Mucosa of rectum (tissue), 2 donors: Measurements from ENCODE around the gene INAVA.

Experiments used
- H3K27ac ChIP-seq, 2 donors: one replicate each; pipeline ENCODE4 v1.7.0; 2013; ENCODE audit warnings: inconsistent platforms in 2 of 2, low read depth in 2 of 2, low read length in 2 of 2
- H3K27me3 ChIP-seq, 2 donors: one replicate each; pipeline ENCODE4 v1.7.0; 2013; ENCODE audit warnings: low read length in 2 of 2; ENCODE audit not compliant: control insufficient read depth in 2 of 2, insufficient read depth in 2 of 2
- H3K36me3 ChIP-seq, 2 donors: one replicate each; pipeline ENCODE4 v1.7.0; 2013; ENCODE audit warnings: low read length in 2 of 2; ENCODE audit not compliant: control insufficient read depth in 2 of 2, insufficient read depth in 2 of 2
- H3K4me1 ChIP-seq, 2 donors: one replicate each; pipeline ENCODE4 v1.7.0; 2013; ENCODE audit warnings: low read length in 2 of 2, mild to moderate bottlenecking in 1 of 2; ENCODE audit not compliant: control insufficient read depth in 2 of 2, insufficient read depth in 2 of 2
- H3K4me3 ChIP-seq, 2 donors: one replicate each; pipeline ENCODE4 v1.7.0; 2013; ENCODE audit warnings: low read length in 2 of 2
- H3K9ac ChIP-seq, 2 donors: one replicate each; pipeline ENCODE4 v1.7.0; 2013; ENCODE audit warnings: low read length in 2 of 2, low read depth in 1 of 2, mild to moderate bottlenecking in 1 of 2
- H3K9me3 ChIP-seq, 2 donors: one replicate each; pipeline ENCODE4 v1.7.0; 2013; ENCODE audit warnings: low read length in 2 of 2; ENCODE audit not compliant: control insufficient read depth in 2 of 2
- donor health status: healthy.
- donor health status: Normal muscosa, but diverticular disease.

The INAVA gene

GRCh38 chr1:200896531-200897196, 2.0 kb downstream of the INAVA start:
- peak overlapping the region; percentile 96 for H3K27ac ChIP-seq

GRCh38 chr1:200897259-200897658, 2.6 kb downstream of the INAVA start:
- H3K27me3 ChIP-seq = no peaks in the 10 kb centered on the region
- peak overlapping the region; percentile 63 to 78 for H3K9ac ChIP-seq
- H3K4me3 ChIP-seq = peak overlapping the region; percentile 76 to 88
- peaks cover 36 to 45% of the 10 kb centered on the region in 2 donors for H3K36me3 ChIP-seq
- H3K4me1 ChIP-seq = peaks cover 51 to 73% of the 10 kb centered on the region in 2 donors
- H3K9me3 ChIP-seq = no peaks in the 10 kb centered on the region
- H3K27ac ChIP-seq = peak overlapping the region; percentile 96

More at GRCh38 chr1:200896531-200897196, 2.0 kb downstream of the INAVA start:
- Histone ChIP-seq H3K9ac (peak overlapping the region; percentile 63 to 94), H3K4me3 (peak overlapping the region; percentile 88), H3K4me1 (peaks cover 51 to 71% of the 10 kb centered on the region in 2 donors), H3K27me3 (no peaks in the 10 kb centered on the region), H3K36me3 (peaks cover 31 to 39% of the 10 kb centered on the region in 2 donors), H3K9me3 (no peaks in the 10 kb centered on the region)

- Histone ChIP-seq H3K9ac (no peak overlapping the region), H3K27me3 (no peaks in the 10 kb centered on the region), H3K4me1 (peaks cover 39 to 56% of the 10 kb centered on the region in 2 donors), H3K4me3 (no peak overlapping the region), H3K9me3 (no peaks in the 10 kb centered on the region), H3K27ac (no peak overlapping the region), H3K36me3 (peaks cover 43 to 49% of the 10 kb centered on the region in 2 donors)
These were observed 4.3 kb downstream of the INAVA start for GRCh38 chr1:200899015-200899386.

DNA sequence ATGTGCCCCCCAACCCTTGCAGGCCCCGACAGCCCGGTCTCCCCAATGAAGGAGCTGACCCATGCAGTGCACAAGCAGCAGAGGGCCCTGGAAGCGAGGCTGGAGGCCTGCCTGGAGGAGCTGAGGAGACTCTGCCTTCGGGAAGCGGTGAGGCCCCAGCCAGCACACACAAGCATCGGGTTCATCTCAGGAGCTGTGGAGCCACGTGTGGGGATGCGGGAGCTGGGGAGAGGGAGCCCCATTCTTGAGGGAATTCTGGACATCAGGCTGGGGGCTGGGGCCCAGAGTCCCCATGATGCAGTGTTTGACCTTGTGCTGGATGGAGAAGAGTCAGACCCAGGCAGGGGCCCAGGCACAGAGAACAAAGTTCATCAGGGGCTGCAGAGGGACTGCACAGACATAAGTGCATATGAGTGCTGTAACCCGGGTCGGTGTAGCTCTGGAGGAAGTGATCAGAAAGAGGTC, 4.8 kb downstream of the INAVA start:
- H3K9ac ChIP-seq = no peak overlapping the region
- H3K27me3 ChIP-seq = no peaks in the 10 kb centered on the region

GRCh38 chr1:200899954-200900867, 5.5 kb downstream of the INAVA start:
- H3K27me3 ChIP-seq = no peaks in the 10 kb centered on the region
- H3K27ac ChIP-seq = peak overlapping the region in 1 of 2 donors; percentile 9
- no peaks in the 10 kb centered on the region for H3K9me3 ChIP-seq
- no peak overlapping the region for H3K4me3 ChIP-seq
- H3K4me1 ChIP-seq = peaks cover 37 to 60% of the 10 kb centered on the region in 2 donors
- H3K36me3 ChIP-seq = peaks cover 43 to 49% of the 10 kb centered on the region in 2 donors
- H3K9ac ChIP-seq = no peak overlapping the region

More for the DNA sequence above, 4.8 kb downstream of the INAVA start:
- peaks cover 35 to 53% of the 10 kb centered on the region in 2 donors for H3K4me1 ChIP-seq
- H3K27ac ChIP-seq = peak overlapping the region in 1 of 2 donors; percentile 9
- no peak overlapping the region for H3K4me3 ChIP-seq
- H3K36me3 ChIP-seq = peaks cover 43 to 49% of the 10 kb centered on the region in 2 donors
- H3K9me3 ChIP-seq = no peaks in the 10 kb centered on the region

DNA sequence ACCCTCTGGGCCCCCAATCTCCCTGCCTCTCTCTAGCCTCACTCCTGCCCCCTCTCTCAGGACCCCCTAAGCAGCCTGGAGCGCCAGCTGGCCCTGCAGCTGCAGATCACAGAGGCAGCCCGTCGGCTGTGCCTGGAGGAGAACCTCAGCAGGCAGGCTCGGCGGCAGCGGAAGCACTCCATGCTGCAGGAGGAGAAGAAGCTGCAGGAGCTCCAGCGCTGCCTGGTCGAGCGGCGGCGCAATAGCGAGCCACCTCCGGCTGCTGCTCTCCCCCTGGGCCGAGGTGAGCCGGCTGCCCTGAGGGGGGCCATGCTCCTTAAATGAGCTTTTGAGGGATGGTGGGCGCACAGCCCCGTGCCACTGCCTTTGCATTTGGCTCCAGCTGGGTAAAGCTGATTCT, 6.2 kb downstream of the INAVA start:
- peaks cover 43 to 49% of the 10 kb centered on the region in 2 donors for H3K36me3 ChIP-seq
- no peak overlapping the region for H3K4me3 ChIP-seq
- peaks cover 43 to 65% of the 10 kb centered on the region in 2 donors for H3K4me1 ChIP-seq
- no peaks in the 10 kb centered on the region for H3K9me3 ChIP-seq
- H3K9ac ChIP-seq = no peak overlapping the region
- H3K27me3 ChIP-seq = no peaks in the 10 kb centered on the region
- H3K27ac ChIP-seq = no peak overlapping the region

DNA sequence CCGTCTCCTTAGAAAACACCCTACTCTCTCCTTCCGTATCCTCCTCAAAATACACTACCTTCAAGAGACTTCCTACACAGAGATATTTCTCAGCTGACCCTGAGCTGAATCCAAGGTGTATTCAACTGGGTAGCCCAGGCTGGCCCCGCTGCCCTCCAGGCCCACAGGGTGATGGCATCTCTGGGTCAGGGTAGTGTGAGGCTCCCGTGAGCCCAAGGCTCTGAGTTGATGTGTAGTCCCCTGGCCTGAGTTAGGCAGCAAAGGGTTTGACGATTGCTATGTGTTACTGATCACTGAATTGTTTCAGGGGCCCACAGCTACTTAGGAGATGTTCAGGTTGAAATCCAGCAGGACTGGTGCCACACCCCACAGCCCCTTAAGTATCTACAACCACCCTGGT, 6.7 kb downstream of the INAVA start:
- Histone ChIP-seq H3K27me3 (no peaks in the 10 kb centered on the region), H3K4me1 (peaks cover 44 to 70% of the 10 kb centered on the region in 2 donors), H3K9me3 (no peaks in the 10 kb centered on the region), H3K27ac (peak overlapping the region; percentile 43 to 61), H3K9ac (no peak overlapping the region), H3K4me3 (no peak overlapping the region), H3K36me3 (peaks cover 43 to 49% of the 10 kb centered on the region in 2 donors)

DNA sequence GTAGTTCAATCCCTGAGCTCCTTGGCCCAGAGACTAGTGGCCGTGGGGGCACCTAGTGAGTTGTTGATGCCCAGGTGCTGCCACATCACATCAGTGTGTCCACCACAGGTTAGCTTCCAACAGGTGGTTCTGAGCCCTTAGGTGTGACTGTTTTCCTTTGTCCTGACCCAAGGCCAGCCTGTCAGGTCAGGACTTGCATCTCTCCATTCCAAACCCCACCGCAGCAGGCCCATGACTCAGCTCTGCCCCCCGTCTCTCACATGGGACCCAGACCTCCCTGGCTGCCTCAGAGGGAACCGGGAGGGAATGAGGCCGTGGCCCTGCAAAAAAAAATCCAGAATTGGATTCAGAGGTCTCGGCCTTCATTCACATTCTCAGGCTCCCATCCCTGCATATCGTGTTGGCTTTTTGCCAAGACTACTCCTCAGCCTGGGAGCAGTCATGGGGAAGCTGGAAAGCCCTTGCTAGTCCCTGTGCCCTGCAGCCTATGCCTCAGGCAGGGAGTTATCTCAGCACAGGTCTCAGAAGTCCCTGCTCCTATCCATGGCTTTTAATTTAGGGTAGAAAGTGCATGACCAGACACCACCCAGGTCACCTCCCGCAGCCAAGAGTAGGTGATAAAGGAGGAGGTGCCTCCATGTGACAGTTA, 7.2 kb downstream of the INAVA start:
- Histone ChIP-seq H3K4me1 (peaks cover 49 to 75% of the 10 kb centered on the region in 2 donors), H3K27ac (peak overlapping the region; percentile 43 to 61)

DNA sequence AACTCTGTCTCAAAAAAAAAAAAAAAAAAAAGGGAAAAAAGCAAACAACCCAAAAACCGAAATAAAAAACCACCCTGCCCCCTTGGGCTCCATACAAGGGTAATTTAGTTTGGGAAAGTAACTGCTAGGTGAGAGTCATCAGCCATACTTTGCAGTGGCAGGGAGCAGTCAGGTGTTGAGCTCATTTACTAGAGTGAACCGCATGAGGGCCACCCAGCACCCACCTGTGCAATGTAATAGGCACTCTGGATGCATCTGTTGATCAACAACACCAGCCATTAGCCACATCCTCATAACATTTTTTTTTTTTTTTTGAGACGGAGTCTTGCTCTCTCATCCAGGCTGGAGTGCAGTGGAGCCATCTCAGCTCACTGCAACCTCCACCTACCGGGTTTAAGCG, 9.1 kb downstream of the INAVA start:
- no peak overlapping the region for H3K4me3 ChIP-seq
- peaks cover 39 to 42% of the 10 kb centered on the region in 2 donors for H3K36me3 ChIP-seq
- H3K9ac ChIP-seq = no peak overlapping the region
- no peak overlapping the region for H3K27ac ChIP-seq
- H3K4me1 ChIP-seq = peaks cover 51 to 76% of the 10 kb centered on the region in 2 donors
- H3K9me3 ChIP-seq = no peaks in the 10 kb centered on the region
- H3K27me3 ChIP-seq = no peaks in the 10 kb centered on the region

More for the DNA sequence above, 7.2 kb downstream of the INAVA start:
- H3K27me3 ChIP-seq = no peaks in the 10 kb centered on the region
- H3K9me3 ChIP-seq = no peaks in the 10 kb centered on the region
- H3K36me3 ChIP-seq = peaks cover 43 to 53% of the 10 kb centered on the region in 2 donors
- H3K9ac ChIP-seq = no peak overlapping the region
- H3K4me3 ChIP-seq = no peak overlapping the region
